Hematopoietic multipotent progenitor cell treated with erythropoietin and hydrocortisone succinate and interleukin-3 and kit ligand, for 6 days (in vitro differentiated cells): ENCODE results near the gene ANGPTL8.
A peak's percentile ranks its signal among the peaks of the same experiment; 100 is the strongest.

Source experiments
- DNase-seq: peaks from one replicate; pipeline ENCODE4 v3.0.0-alpha.2; 2015

The ANGPTL8 gene

GRCh38 chr19:11238041-11238440, 1.4 kb upstream of the ANGPTL8 start:
- no peak for DNase-seq

GRCh38 chr19:11238781-11239376, 540 bp upstream of the ANGPTL8 start:
- no peak for DNase-seq

GRCh38 chr19:11240008-11240444, 607 bp downstream of the ANGPTL8 start:
- no peak for DNase-seq

GRCh38 chr19:11242025-11242424, 2.6 kb downstream of the ANGPTL8 start:
- DNase-seq: no peak

GRCh38 chr19:11242864-11243797, 3.7 kb downstream of the ANGPTL8 start:
- peak; percentile 88 for DNase-seq

GRCh38 chr19:11243798-11244169, 4.4 kb downstream of the ANGPTL8 start:
- DNase-seq: no peak

GRCh38 chr19:11244846-11245589, 5.6 kb downstream of the ANGPTL8 start:
- DNase-seq: no peak

GRCh38 chr19:11246941-11247340, 7.5 kb downstream of the ANGPTL8 start:
- DNase-seq: no peak

GRCh38 chr19:11247391-11247790, 8.0 kb downstream of the ANGPTL8 start:
- no peak for DNase-seq

GRCh38 chr19:11247934-11248333, 8.5 kb downstream of the ANGPTL8 start:
- no peak for DNase-seq

GRCh38 chr19:11248852-11249251, 9.4 kb downstream of the ANGPTL8 start:
- no peak for DNase-seq

GRCh38 chr19:11251217-11251616, 11.8 kb downstream of the ANGPTL8 start:
- DNase-seq: no peak

GRCh38 chr19:11251650-11252314, 12.4 kb downstream of the ANGPTL8 start:
- DNase-seq: no peak

GRCh38 chr19:11252665-11253355, 13.4 kb downstream of the ANGPTL8 start:
- no peak for DNase-seq

- DNase-seq: no peak
Measured at GRCh38 chr19:11254666-11255065, 15.2 kb downstream of the ANGPTL8 start.

GRCh38 chr19:11256189-11256588, 16.8 kb downstream of the ANGPTL8 start:
- DNase-seq: no peak

GRCh38 chr19:11257846-11258380, 18.5 kb downstream of the ANGPTL8 start:
- no peak for DNase-seq

GRCh38 chr19:11260996-11261395, 21.6 kb downstream of the ANGPTL8 start:
- DNase-seq: no peak

GRCh38 chr19:11261431-11261970, 22.1 kb downstream of the ANGPTL8 start:
- DNase-seq: no peak

GRCh38 chr19:11261971-11262839, 22.8 kb downstream of the ANGPTL8 start, which contains the start of gene DOCK6:
Gene DOCK6, minus strand, starts transcription at chr19:11262524. Its CDS starts 84 bp downstream, at chr19:11262440.
- peak; percentile 32 for DNase-seq

- DNase-seq: no peak
Measured at GRCh38 chr19:11263726-11264125, 24.3 kb downstream of the ANGPTL8 start.
